Measurements from ENCODE around the gene FARP1. TPM values are rescaled to one million over a fixed set of nuclear protein-coding genes. Genes with fewer than 3 reads are reported as not detected.

FARP1 gene
- total RNA-seq, 1 donor from 2014 or later, result 17.7 TPM

DNA sequence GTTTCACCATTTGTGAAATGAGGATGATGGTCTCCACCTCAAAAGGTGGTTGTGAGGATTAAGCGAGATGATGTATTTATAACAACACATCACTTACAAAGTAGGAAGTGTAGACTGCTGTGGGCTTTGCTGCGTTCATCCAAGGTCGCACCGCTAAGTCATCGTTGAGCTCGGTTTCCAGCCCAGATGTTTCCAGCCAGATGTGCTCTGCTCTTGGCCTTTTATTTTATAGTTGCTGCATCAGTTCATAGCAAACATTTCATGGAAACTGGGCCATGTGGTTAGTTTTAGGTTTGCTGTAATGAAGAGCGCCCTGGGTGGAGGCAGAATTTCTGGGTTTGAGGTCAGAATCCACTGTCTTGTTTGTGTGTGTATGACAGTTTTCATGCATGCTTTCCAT lies 110.6 kb downstream of the FARP1 start:
- Histone ChIP-seq H3K27me3 (no peaks in the 10 kb centered on the region), H3K4me1 (peaks cover 25% of the 10 kb centered on the region), H3K9me3 (no peaks in the 10 kb centered on the region), H3K36me3 (no peaks in the 10 kb centered on the region), H3K4me3 (no peak overlapping the region), H3K27ac (peak overlapping the region; percentile 20)
- DNase-seq (ENCODE audit: extremely low spot score in 2 of 2), result no peak
- TF ChIP-seq POLR2A (IDR thresholded peaks at IDR 0.05) (no peak), POLR2AphosphoS5 (IDR thresholded peaks at IDR 0.05; ENCODE audit: insufficient read depth in 1 of 2, low read depth in 1 of 2) (no peak)
- TF ChIP-seq, protein P1, sequence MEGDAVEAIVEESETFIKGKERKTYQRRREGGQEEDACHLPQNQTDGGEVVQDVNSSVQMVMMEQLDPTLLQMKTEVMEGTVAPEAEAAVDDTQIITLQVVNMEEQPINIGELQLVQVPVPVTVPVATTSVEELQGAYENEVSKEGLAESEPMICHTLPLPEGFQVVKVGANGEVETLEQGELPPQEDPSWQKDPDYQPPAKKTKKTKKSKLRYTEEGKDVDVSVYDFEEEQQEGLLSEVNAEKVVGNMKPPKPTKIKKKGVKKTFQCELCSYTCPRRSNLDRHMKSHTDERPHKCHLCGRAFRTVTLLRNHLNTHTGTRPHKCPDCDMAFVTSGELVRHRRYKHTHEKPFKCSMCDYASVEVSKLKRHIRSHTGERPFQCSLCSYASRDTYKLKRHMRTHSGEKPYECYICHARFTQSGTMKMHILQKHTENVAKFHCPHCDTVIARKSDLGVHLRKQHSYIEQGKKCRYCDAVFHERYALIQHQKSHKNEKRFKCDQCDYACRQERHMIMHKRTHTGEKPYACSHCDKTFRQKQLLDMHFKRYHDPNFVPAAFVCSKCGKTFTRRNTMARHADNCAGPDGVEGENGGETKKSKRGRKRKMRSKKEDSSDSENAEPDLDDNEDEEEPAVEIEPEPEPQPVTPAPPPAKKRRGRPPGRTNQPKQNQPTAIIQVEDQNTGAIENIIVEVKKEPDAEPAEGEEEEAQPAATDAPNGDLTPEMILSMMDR (IDR thresholded peaks at IDR 0.05), result no peak
- intact Hi-C loops (cut with DNase I), result no loop called here

DNA sequence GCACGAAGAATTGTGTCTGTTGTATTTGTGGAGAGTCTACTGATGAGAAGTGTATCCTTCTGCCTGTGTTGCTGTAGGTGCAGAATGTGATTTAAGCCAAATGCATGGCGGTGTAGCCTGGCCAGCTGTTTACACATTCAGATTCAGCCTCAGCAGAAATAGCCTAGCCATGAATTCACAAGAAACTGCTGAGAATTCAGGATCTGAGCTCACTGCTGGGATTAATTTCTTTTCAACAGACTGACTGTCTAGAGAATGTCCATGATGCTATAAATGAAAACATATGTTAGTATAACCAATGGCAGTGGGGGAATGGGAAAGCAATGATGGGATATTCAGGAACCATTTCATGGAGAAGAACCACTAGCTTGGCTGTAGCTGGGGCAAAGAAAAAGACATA lies 111.6 kb downstream of the FARP1 start:
- intact Hi-C loops (cut with DNase I), result no loop called here
- DNase-seq (ENCODE audit: extremely low spot score in 2 of 2), result peak in 1 of 2 donors; percentile 18

GRCh38 chr13:98258226-98258625 lies 115.3 kb downstream of the FARP1 start:
- Histone ChIP-seq H3K4me1 (peaks cover 25% of the 10 kb centered on the region), H3K9me3 (no peaks in the 10 kb centered on the region), H3K27me3 (no peaks in the 10 kb centered on the region), H3K4me3 (no peak overlapping the region), H3K36me3 (no peaks in the 10 kb centered on the region), H3K27ac (no peak overlapping the region)
- intact Hi-C loops (cut with DNase I), result no loop called here
- peak in 1 of 2 donors; percentile 5 for DNase-seq (ENCODE audit: extremely low spot score in 2 of 2)
- no peak for TF ChIP-seq POLR2AphosphoS5 (IDR thresholded peaks at IDR 0.05; ENCODE audit: insufficient read depth in 1 of 2, low read depth in 1 of 2)
- TF ChIP-seq, protein P1 (IDR thresholded peaks at IDR 0.05), result no peak
- TF ChIP-seq POLR2A (IDR thresholded peaks at IDR 0.05), result no peak

More for the DNA sequence above, 111.6 kb downstream of the FARP1 start:
- peaks cover 25% of the 10 kb centered on the region for H3K4me1 ChIP-seq
- no peaks in the 10 kb centered on the region for H3K36me3 ChIP-seq
- H3K27me3 ChIP-seq, result no peaks in the 10 kb centered on the region
- H3K27ac ChIP-seq, result no peak overlapping the region
- H3K9me3 ChIP-seq, result no peaks in the 10 kb centered on the region
- TF ChIP-seq POLR2AphosphoS5 (IDR thresholded peaks at IDR 0.05; ENCODE audit: insufficient read depth in 1 of 2, low read depth in 1 of 2) (no peak), POLR2A (IDR thresholded peaks at IDR 0.05) (no peak)
- TF ChIP-seq, protein P1 (IDR thresholded peaks at IDR 0.05), result no peak
- H3K4me3 ChIP-seq, result no peak overlapping the region

- peaks cover 14% of the 10 kb centered on the region for H3K4me1 ChIP-seq
- H3K36me3 ChIP-seq, result no peaks in the 10 kb centered on the region
- peak in 1 of 2 donors; percentile 80 for DNase-seq (ENCODE audit: extremely low spot score in 2 of 2)
- intact Hi-C loops (cut with DNase I), result no loop called here
- H3K27me3 ChIP-seq, result no peaks in the 10 kb centered on the region
- no peaks in the 10 kb centered on the region for H3K9me3 ChIP-seq
- TF ChIP-seq POLR2A (IDR thresholded peaks at IDR 0.05) (no peak), POLR2AphosphoS5 (IDR thresholded peaks at IDR 0.05; ENCODE audit: insufficient read depth in 1 of 2, low read depth in 1 of 2) (no peak)
- TF ChIP-seq, protein P1 (IDR thresholded peaks at IDR 0.05), result no peak
- H3K27ac ChIP-seq, result no peak overlapping the region
- no peak overlapping the region for H3K4me3 ChIP-seq
Observed at GRCh38 chr13:98260357-98261164, 117.7 kb downstream of the FARP1 start.

DNA sequence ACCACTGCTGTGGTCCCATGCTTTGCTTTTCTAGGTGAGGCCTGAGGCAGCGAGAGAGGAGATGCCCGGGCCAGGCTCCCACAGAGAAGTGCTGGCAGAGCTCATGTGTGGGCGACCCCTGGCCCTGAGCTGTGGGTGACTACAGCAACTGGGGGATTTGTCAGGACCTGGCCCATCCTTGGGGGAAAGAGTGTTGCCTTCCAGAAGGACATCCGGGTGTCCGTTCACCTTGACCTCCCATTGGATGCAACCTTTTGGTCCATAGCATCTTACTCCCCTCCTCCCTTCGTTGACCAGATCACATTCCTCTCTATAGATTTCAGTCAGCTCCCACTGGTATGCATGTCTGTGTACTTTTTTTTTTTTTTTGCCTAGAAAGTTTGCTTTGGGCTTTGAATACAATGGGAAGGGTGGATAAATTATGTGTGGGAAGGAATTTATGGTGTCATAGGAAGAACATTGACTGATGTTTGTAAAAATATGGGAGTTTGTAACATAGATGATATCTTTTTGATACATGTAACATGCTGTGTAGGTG lies 118.3 kb downstream of the FARP1 start:
- H3K27me3 ChIP-seq, result no peaks in the 10 kb centered on the region
- H3K36me3 ChIP-seq, result no peaks in the 10 kb centered on the region
- intact Hi-C loops (cut with DNase I), result no loop called here
- TF ChIP-seq POLR2A (IDR thresholded peaks at IDR 0.05), result no peak
- TF ChIP-seq POLR2AphosphoS5 (IDR thresholded peaks at IDR 0.05; ENCODE audit: insufficient read depth in 1 of 2, low read depth in 1 of 2), result no peak
- TF ChIP-seq, protein P1 (IDR thresholded peaks at IDR 0.05), result no peak
- peaks cover 10% of the 10 kb centered on the region for H3K4me1 ChIP-seq
- no peak for DNase-seq (ENCODE audit: extremely low spot score in 2 of 2)
- no peaks in the 10 kb centered on the region for H3K9me3 ChIP-seq
- no peak overlapping the region for H3K27ac ChIP-seq
- H3K4me3 ChIP-seq, result no peak overlapping the region
